ACC112 (cell line): Measurements from ENCODE around the gene OPALIN.
"Not testable (repeated sequence)": the region's sequence is repeated elsewhere in the genome, so short reads cannot be mapped to it uniquely, and the experiment has no call there.

Experiments used
- H2AFZ ChIP-seq: fragments of 200-600 bp; sonication (generic); one replicate; pipeline ENCODE4 v1.6.0; 2017; ENCODE audit warnings: antibody characterized with exemption, low read length; ENCODE audit not compliant: unreplicated experiment
- H3K27ac ChIP-seq: fragments of 200-600 bp; sonication (generic); 2 replicates; pipeline ENCODE4 v1.5.1; 2014; ENCODE audit warnings: low read depth, mild to moderate bottlenecking, antibody characterized with exemption, low read length, moderate library complexity
- H3K27me3 ChIP-seq: fragments of 200-600 bp; sonication (generic); 2 replicates; pipeline ENCODE4 v1.6.1; 2014; ENCODE audit warnings: mild to moderate bottlenecking, antibody characterized with exemption, low read length, moderate library complexity, mixed read lengths; ENCODE audit not compliant: insufficient read depth
- H3K36me3 ChIP-seq: fragments of 200-600 bp; sonication (generic); 2 replicates; pipeline ENCODE4 v1.6.1; 2016; ENCODE audit warnings: mild to moderate bottlenecking, antibody characterized with exemption, low read length, moderate library complexity, mixed read lengths; ENCODE audit not compliant: insufficient read depth
- H3K4me1 ChIP-seq: fragments of 200-600 bp; sonication (generic); one replicate; pipeline ENCODE4 v1.6.1; 2016; ENCODE audit warnings: low read length, mixed read lengths; ENCODE audit not compliant: insufficient read depth, unreplicated experiment, control insufficient read depth
- H3K4me3 ChIP-seq: fragments of 200-600 bp; sonication (generic); 2 replicates; pipeline ENCODE4 v1.5.1; 2014; ENCODE audit warnings: mild to moderate bottlenecking, low read depth, low read length
- H3K79me2 ChIP-seq: fragments of 200-600 bp; sonication (generic); one replicate; pipeline ENCODE4 v1.6.0; 2016; ENCODE audit warnings: low read length; ENCODE audit not compliant: control insufficient read depth, unreplicated experiment, insufficient read depth

The OPALIN gene

DNA sequence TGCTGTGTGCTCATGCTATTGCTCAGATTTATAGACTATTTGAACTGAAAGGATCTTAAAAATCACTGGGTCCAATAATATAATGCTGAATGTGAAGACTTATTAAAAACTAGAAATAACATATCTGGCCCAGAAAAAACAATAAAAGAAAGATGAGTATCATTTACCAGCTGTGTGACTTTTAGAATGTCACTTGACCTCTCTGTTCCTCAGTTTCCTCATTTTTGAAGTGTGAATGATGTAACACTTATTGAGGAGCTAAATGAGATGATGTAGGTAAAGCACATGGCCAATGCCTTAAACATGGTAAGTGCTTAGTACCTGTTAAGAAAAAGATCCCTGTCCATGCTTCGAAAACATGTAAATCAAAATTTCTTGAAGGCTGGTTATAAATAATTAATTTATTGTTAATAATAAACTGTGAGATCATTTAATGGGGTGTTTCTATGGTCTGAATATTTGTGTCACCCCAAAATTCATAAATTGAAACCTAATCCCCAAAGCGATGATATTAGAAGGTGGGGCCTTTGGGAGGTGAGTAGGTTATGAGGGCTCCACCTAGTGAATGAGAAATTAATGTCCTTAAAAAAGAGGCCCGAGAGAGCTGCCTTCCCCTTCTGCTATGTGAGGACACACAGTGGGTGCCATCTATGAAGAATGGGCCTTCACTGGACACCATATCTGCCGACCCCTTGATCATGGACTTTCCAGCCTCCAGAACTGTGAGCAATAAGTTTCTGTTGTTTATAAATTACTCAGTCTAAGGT lies 41.6 kb downstream of the OPALIN start:
- peaks cover 50% of the 10 kb centered on the region; the same call in 1 of the 2 replicates for H3K27me3 ChIP-seq
- H2AFZ ChIP-seq = no peak overlapping the region
- no peak overlapping the region for H3K27ac ChIP-seq
- no peaks in the 10 kb centered on the region for H3K79me2 ChIP-seq
- H3K4me1 ChIP-seq = no peaks in the 10 kb centered on the region
- no peaks in the 10 kb centered on the region for H3K36me3 ChIP-seq
- no peak overlapping the region for H3K4me3 ChIP-seq

DNA sequence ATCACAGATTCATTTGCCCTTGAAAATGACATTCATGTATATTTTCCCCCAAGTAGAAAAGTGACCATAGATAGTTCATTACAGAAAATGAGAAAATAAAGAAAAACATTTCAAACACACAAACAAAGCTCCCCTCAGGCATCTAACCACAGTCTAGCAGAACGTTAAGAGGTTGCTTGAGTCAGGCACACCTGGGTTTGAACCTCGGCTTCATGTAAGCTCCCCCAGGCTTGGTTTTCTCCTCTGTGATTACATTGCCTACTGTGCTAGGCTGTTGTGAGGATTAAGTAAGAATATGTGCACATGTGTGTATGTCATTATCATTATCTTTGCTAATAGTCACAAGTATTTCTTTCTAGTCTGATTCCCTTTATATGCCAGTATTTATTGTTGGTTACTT lies 45.5 kb downstream of the OPALIN start:
- Histone ChIP-seq H3K27ac (no peak overlapping the region), H2AFZ (no peak overlapping the region), H3K27me3 (peaks cover 29% of the 10 kb centered on the region; the same call in 1 of the 2 replicates), H3K79me2 (no peaks in the 10 kb centered on the region), H3K4me3 (no peak overlapping the region), H3K36me3 (no peaks in the 10 kb centered on the region), H3K4me1 (no peaks in the 10 kb centered on the region)

DNA sequence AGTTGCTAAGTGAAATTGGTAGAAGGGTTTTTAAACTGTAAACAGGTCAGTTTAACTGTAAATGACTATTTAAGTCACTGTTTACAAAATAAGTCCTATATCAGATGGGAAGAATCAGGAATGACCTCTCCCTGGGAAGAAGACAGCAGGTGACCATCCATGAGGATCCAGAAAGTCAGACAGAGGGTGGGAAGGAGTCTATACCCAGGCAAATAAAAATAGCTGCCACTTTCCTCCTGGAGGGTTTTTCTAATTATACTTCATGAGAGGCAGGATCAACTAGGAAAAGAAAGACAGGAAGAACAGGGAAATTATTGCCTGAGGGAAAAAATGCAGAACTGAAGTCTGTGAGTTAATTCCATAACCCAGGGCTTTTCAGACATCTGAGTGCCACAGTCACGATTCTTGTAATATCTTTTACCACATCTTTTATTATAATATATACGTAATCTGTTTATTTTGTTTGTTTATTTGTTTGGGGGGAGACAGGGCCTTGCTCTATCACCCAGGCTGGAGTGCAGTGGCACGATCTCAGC lies 47.6 kb downstream of the OPALIN start:
- H3K79me2 ChIP-seq = no peaks in the 10 kb centered on the region
- H3K36me3 ChIP-seq = no peaks in the 10 kb centered on the region
- H3K27ac ChIP-seq = no peak overlapping the region
- H2AFZ ChIP-seq = no peak overlapping the region
- H3K4me1 ChIP-seq = no peaks in the 10 kb centered on the region
- peaks cover 24% of the 10 kb centered on the region for H3K27me3 ChIP-seq
- H3K4me3 ChIP-seq = no peak overlapping the region

- Histone ChIP-seq H3K4me1 (no peaks in the 10 kb centered on the region), H2AFZ (no peak overlapping the region), H3K4me3 (no peak overlapping the region), H3K27ac (no peak overlapping the region), H3K36me3 (no peaks in the 10 kb centered on the region), H3K27me3 (peaks cover 29% of the 10 kb centered on the region), H3K79me2 (no peaks in the 10 kb centered on the region)
These were observed 48.5 kb downstream of the OPALIN start for GRCh38 chr10:96310321-96310669.

- no peaks in the 10 kb centered on the region for H3K79me2 ChIP-seq
- peaks cover 34% of the 10 kb centered on the region for H3K27me3 ChIP-seq
- no peak overlapping the region for H2AFZ ChIP-seq
- H3K27ac ChIP-seq = no peak overlapping the region
- no peaks in the 10 kb centered on the region for H3K4me1 ChIP-seq
- no peaks in the 10 kb centered on the region for H3K36me3 ChIP-seq
- H3K4me3 ChIP-seq = no peak overlapping the region
These were observed 49.0 kb downstream of the OPALIN start for GRCh38 chr10:96309628-96310320.

- not testable (repeated sequence) for H3K4me3 ChIP-seq, H3K27ac ChIP-seq, H3K36me3 ChIP-seq, H3K79me2 ChIP-seq, H3K4me1 ChIP-seq, H2AFZ ChIP-seq
- peaks cover 43% of the 10 kb centered on the region for H3K27me3 ChIP-seq
These were observed 49.9 kb downstream of the OPALIN start for GRCh38 chr10:96308854-96309253.

GRCh38 chr10:96306516-96306915 lies 52.3 kb downstream of the OPALIN start:
- no peak overlapping the region for H2AFZ ChIP-seq
- H3K36me3 ChIP-seq = no peaks in the 10 kb centered on the region
- H3K4me1 ChIP-seq = no peaks in the 10 kb centered on the region
- H3K79me2 ChIP-seq = no peaks in the 10 kb centered on the region
- H3K4me3 ChIP-seq = no peak overlapping the region
- H3K27me3 ChIP-seq = peaks cover 50% of the 10 kb centered on the region
- H3K27ac ChIP-seq = no peak overlapping the region

DNA sequence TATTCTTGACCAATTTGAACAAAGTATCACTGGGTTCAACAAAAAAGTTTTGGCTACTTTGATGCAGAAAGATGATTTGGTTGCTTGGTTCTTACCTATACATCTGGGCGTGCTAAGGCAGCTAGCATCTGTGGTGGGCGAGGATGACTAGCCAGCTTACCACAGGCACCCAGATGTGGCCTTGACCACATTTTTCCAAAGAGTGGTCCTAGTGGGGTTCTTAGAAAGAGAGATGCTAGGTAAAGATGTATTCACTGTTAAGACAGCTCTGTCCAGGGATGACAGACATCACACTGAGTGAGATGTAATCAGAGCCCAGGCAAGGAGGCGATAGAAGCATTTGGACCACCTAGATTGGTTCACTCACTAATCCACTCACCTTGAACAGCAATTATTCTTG lies 53.8 kb downstream of the OPALIN start:
- no peaks in the 10 kb centered on the region for H3K79me2 ChIP-seq
- H3K4me1 ChIP-seq = no peaks in the 10 kb centered on the region
- H3K4me3 ChIP-seq = no peak overlapping the region
- H2AFZ ChIP-seq = no peak overlapping the region
- H3K27me3 ChIP-seq = peaks cover 65% of the 10 kb centered on the region
- no peaks in the 10 kb centered on the region for H3K36me3 ChIP-seq
- no peak overlapping the region for H3K27ac ChIP-seq

- no peaks in the 10 kb centered on the region for H3K36me3 ChIP-seq
- no peak within 1 kb of the TSS for H2AFZ ChIP-seq
- H3K4me1 ChIP-seq = no peaks in the 10 kb centered on the region
- no peak within 1 kb of the TSS for H3K27ac ChIP-seq
- no peaks in the 10 kb centered on the region for H3K79me2 ChIP-seq
- H3K4me3 ChIP-seq = no peak within 1 kb of the TSS
- H3K27me3 ChIP-seq = peaks cover 73% of the 10 kb centered on the region
These were observed 54.6 kb downstream of the OPALIN start, which contains the start of gene DNTT for GRCh38 chr10:96304230-96304629. TSS of gene DNTT (plus strand) at chr10:96304434. CDS start at chr10:96304498, 64 bp downstream.

GRCh38 chr10:96301616-96302015 lies 57.2 kb downstream of the OPALIN start:
- Histone ChIP-seq H3K79me2 (no peaks in the 10 kb centered on the region), H3K4me1 (no peaks in the 10 kb centered on the region), H3K27me3 (peaks cover 92% of the 10 kb centered on the region), H3K36me3 (no peaks in the 10 kb centered on the region), H2AFZ (no peak overlapping the region), H3K27ac (no peak overlapping the region), H3K4me3 (no peak overlapping the region)

DNA sequence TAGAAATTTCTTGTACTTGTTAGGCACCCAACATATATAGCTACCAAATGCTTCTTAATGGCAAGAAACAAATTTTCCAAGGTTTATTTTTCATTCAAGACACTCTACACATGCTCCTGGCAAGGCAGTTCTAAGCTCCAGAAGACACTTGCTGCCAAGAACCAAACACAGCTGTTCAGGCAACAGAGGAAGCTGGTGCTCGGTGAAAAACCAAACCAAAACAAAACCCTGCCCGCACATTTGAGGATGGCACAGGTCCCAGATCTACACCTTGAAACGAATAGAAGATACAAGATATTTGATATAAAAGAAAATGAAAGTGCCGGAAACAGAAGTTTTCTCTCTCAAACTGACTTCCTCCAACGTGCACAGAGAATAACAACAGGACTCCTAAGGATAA lies 59.4 kb downstream of the OPALIN start:
- H3K79me2 ChIP-seq = no peaks in the 10 kb centered on the region
- no peaks in the 10 kb centered on the region for H3K4me1 ChIP-seq
- H3K36me3 ChIP-seq = no peaks in the 10 kb centered on the region
- peaks cover 87% of the 10 kb centered on the region for H3K27me3 ChIP-seq
- no peak overlapping the region for H3K27ac ChIP-seq
- no peak overlapping the region for H2AFZ ChIP-seq
- no peak overlapping the region for H3K4me3 ChIP-seq
